Neural cell (in vitro differentiated cells): ENCODE measurements around the gene GZMM. TPM values are rescaled to one million over a fixed set of nuclear protein-coding genes. Genes with fewer than 3 reads are reported as not detected.

Source experiments
- H2AFZ ChIP-seq: fragments of 200-600, 300-800 bp; sonication (generic), shearing (Covaris generic); 2 replicates; pipeline ENCODE4 v1.6.0; 2014; ENCODE audit warnings: low read depth, mild to moderate bottlenecking, antibody characterized with exemption, low read length, moderate library complexity
- H3F3A ChIP-seq: fragments of 200-600 bp; shearing (Covaris generic); 2 replicates; pipeline ENCODE4 v1.6.1; 2016; ENCODE audit warnings: mild to moderate bottlenecking, moderate library complexity, mixed read lengths, antibody characterized with exemption, low read length; ENCODE audit not compliant: insufficient read depth, poor library complexity, severe bottlenecking
- H3K27ac ChIP-seq: fragments of 200-600, 300-800 bp; sonication (generic), shearing (Covaris generic); 2 replicates; pipeline ENCODE4 v1.5.1; 2014; ENCODE audit warnings: mild to moderate bottlenecking, low read length, moderate library complexity
- H3K27me3 ChIP-seq: fragments of 300-800, 200-600 bp; sonication (generic), shearing (Covaris generic); 2 replicates; pipeline ENCODE4 v1.6.0; 2014; ENCODE audit warnings: mild to moderate bottlenecking, low read depth, low read length, moderate library complexity; ENCODE audit not compliant: insufficient read depth
- H3K36me3 ChIP-seq: fragments of 300-800, 200-600 bp; sonication (generic), shearing (Covaris generic); 2 replicates; pipeline ENCODE4 v1.5.1; 2014; ENCODE audit warnings: mild to moderate bottlenecking, antibody characterized with exemption, low read length, moderate library complexity; ENCODE audit not compliant: insufficient read depth
- H3K4me2 ChIP-seq: fragments of 300-800, 200-600 bp; sonication (generic), shearing (Covaris generic); 2 replicates; pipeline ENCODE4 v1.6.0; 2014; ENCODE audit warnings: mild to moderate bottlenecking, low read length
- H3K4me3 ChIP-seq: fragments of 300-800, 200-600 bp; sonication (generic), shearing (Covaris generic); 2 replicates; pipeline ENCODE4 v1.5.1; 2014; ENCODE audit warnings: mild to moderate bottlenecking, low read length, moderate library complexity
- H3K79me2 ChIP-seq: fragments of 200-600 bp; shearing (Covaris generic); replicated peaks from 2 replicates; pipeline ENCODE4 v1.6.0; 2014; ENCODE audit warnings: mild to moderate bottlenecking, low read length, moderate library complexity; ENCODE audit not compliant: insufficient read depth
- H3K9ac ChIP-seq: fragments of 300-800, 200-600 bp; sonication (generic), shearing (Covaris generic); 2 replicates; pipeline ENCODE4 v1.6.1; 2016; ENCODE audit warnings: mild to moderate bottlenecking, low read length, mixed read lengths
- H3K9me2 ChIP-seq: fragments of 200-600 bp; shearing (Covaris generic); 2 replicates; pipeline ENCODE4 v1.6.1; 2016; ENCODE audit warnings: mild to moderate bottlenecking, low read length, mixed read lengths; ENCODE audit not compliant: insufficient read depth
- H3K9me3 ChIP-seq: fragments of 200-600, 300-800 bp; sonication (generic), shearing (Covaris generic); 2 replicates; pipeline ENCODE4 v1.6.1; 2016; ENCODE audit warnings: mild to moderate bottlenecking, mixed run types, low read length, moderate library complexity, mixed read lengths
- H4K20me1 ChIP-seq: fragments of 200-600 bp; shearing (Covaris generic); 2 replicates; pipeline ENCODE4 v1.6.1; 2016; ENCODE audit warnings: mild to moderate bottlenecking, mixed run types; ENCODE audit not compliant: insufficient read depth
- CTCF ChIP-seq: fragments of 450-650 bp; IDR thresholded peaks from 2 replicates; pipeline ENCODE4 v1.5.1; 2014; ENCODE audit warnings: antibody characterized with exemption, mild to moderate bottlenecking, moderate library complexity; ENCODE audit not compliant: poor library complexity, severe bottlenecking
- EP300 ChIP-seq: fragments of 450-650 bp; conservative IDR thresholded peaks from 2 replicates; pipeline ENCODE4 v1.6.1; 2014; ENCODE audit warnings: antibody characterized with exemption, mild to moderate bottlenecking, moderate library complexity; ENCODE audit not compliant: poor library complexity, severe bottlenecking
- EZH2 ChIP-seq: fragments of 200-600, 300-800 bp; shearing (Covaris generic), sonication (generic); IDR thresholded peaks from 2 replicates; pipeline ENCODE4 v1.6.1; 2014; ENCODE audit warnings: antibody characterized with exemption, low read length, borderline replicate concordance, mild to moderate bottlenecking; ENCODE audit not compliant: insufficient read depth, poor library complexity, severe bottlenecking
- MXI1 ChIP-seq: fragments of 450-650 bp; conservative IDR thresholded peaks from 2 replicates; pipeline ENCODE4 v1.6.1; 2014; ENCODE audit warnings: antibody characterized with exemption, mild to moderate bottlenecking; ENCODE audit not compliant: poor library complexity, severe bottlenecking
- POLR2AphosphoS5 ChIP-seq: IDR thresholded peaks from 2 replicates; pipeline ENCODE4 v1.6.1; 2012
- RAD21 ChIP-seq: fragments of 450-650 bp; conservative IDR thresholded peaks from 2 replicates; pipeline ENCODE4 v1.6.1; 2014; ENCODE audit warnings: antibody characterized with exemption, mild to moderate bottlenecking, moderate library complexity
- REST ChIP-seq: IDR thresholded peaks from 2 replicates; pipeline ENCODE4 v1.6.1; 2012; ENCODE audit warnings: borderline replicate concordance
- SMC3 ChIP-seq: fragments of 450-650 bp; conservative IDR thresholded peaks from 2 replicates; pipeline ENCODE4 v1.6.1; 2014; ENCODE audit warnings: antibody characterized with exemption, mild to moderate bottlenecking, moderate library complexity; ENCODE audit not compliant: poor library complexity
- TAF1 ChIP-seq: IDR thresholded peaks from 2 replicates; pipeline ENCODE4 v1.6.1; 2012; ENCODE audit warnings: low read depth
- polyA plus RNA-seq: library from polyadenylated mRNA; depleted of rRNA; stranded (reverse); fragments of >200 nt; gene quantifications from 2 replicates; pipeline ENCODE4 v1.2.3, GENCODE V29; 2014

GZMM gene
- polyA plus RNA-seq, 1 donor from 2014 or later: 0.38 TPM

DNA sequence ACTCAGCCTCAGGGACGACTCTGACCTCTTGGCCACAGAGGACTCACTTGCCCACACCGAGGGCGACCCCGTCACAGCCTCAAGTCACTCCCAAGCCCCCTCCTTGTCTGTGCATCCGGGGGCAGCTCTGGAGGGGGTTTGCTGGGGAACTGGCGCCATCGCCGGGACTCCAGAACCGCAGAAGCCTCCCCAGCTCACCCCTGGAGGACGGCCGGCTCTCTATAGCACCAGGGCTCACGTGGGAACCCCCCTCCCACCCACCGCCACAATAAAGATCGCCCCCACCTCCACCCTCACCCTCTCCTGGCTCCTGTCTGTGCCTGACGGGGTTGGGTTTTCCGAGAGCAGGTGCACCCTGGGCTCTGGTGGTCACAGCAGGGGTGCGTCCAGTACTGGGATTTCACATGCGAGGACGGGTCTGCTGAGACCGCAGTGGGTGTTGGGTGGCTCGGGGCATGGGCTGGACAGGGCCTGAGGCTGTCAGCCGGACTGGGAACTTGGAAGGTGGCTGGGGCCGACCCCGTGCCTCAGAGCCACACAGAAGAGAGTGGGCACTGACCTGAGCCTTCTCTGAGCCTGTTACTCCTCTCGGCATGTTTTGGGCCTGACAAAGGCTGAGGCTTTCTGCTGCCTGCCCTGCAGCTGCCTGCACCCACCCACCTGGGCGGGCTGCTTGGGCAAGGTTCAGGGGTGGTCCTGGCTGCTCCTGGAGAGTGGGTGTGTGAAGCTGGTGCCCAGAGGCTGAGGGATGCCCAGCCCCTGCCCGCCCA, 39.5 kb downstream of the GZMM start:
- Histone ChIP-seq H2AFZ (no peak overlapping the region), H3K9me3 (no peaks in the 10 kb centered on the region), H3K9me2 (no peaks in the 10 kb centered on the region), H3K36me3 (peaks cover 6% of the 10 kb centered on the region), H3K79me2 (peaks cover 2% of the 10 kb centered on the region), H3K27me3 (peaks cover 3% of the 10 kb centered on the region), H4K20me1 (no peaks in the 10 kb centered on the region), H3K27ac (no peak overlapping the region), H3F3A (no peaks in the 10 kb centered on the region), H3K4me2 (no peak overlapping the region), H3K4me3 (no peak overlapping the region), H3K9ac (no peak overlapping the region)
- no peak for TF ChIP-seq REST
- TF ChIP-seq SMC3: no peak
- no peak for TF ChIP-seq POLR2AphosphoS5
- no peak for TF ChIP-seq CTCF
- no peak for TF ChIP-seq TAF1
- no peak for TF ChIP-seq EZH2
- no peak for TF ChIP-seq RAD21
- TF ChIP-seq MXI1: no peak
- no peak for TF ChIP-seq EP300

DNA sequence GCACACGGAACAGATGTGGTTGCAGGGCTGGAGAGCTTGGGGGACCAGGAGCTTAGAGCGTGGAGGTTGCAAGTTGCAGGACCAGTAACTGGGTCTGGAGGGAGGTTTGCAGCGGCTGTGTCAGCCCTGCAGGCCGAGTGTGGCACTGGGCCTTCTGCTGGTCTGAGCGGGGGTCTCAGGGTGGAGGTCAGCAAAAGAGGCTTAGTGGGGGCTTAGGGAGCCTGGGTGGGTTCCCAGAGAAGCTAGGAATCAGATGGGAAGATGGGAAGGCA, 40.1 kb downstream of the GZMM start:
- Histone ChIP-seq H3K9ac (no peak overlapping the region), H3K79me2 (no peaks in the 10 kb centered on the region), H3K4me3 (no peak overlapping the region), H3K4me2 (no peak overlapping the region), H3F3A (no peaks in the 10 kb centered on the region), H3K27ac (no peak overlapping the region), H2AFZ (no peak overlapping the region), H3K36me3 (peaks cover 6% of the 10 kb centered on the region), H3K27me3 (peaks cover 9% of the 10 kb centered on the region), H3K9me3 (no peaks in the 10 kb centered on the region), H3K9me2 (no peaks in the 10 kb centered on the region), H4K20me1 (no peaks in the 10 kb centered on the region)
- TF ChIP-seq POLR2AphosphoS5 (no peak), MXI1 (no peak), EP300 (no peak), RAD21 (no peak), EZH2 (no peak), TAF1 (no peak), CTCF (no peak)
